PC-3 (cell line): Measurements from ENCODE around the gene ARVCF. TPM values are rescaled to one million over a fixed set of nuclear protein-coding genes. Genes with fewer than 3 reads are reported as not detected.

Source experiments
- ATAC-seq: fragments of 200-7000 bp; cut with Tn5 transposase; 2 replicates; pipeline ENCODE4 v1.9.1; 2020; ENCODE audit warnings: mild to moderate bottlenecking, moderate library complexity
- BruUV-seq: library from RNA; stranded (reverse); fragments of 400-500 nt; replicated peaks from 2 replicates; lab custom pipeline; 2021; lab: Mats Ljungman, UMichigan
- CTCF ChIA-PET: fragments of 300-600 bp; sonication (Branson Sonifier 250); formaldehyde crosslinking; loops from one replicate; lab custom pipeline; 2022; ENCODE audit warnings: antibody characterized with exemption; lab: Charles Lee
- POLR2A ChIA-PET: fragments of 300-600 bp; sonication (Branson Sonifier 250); formaldehyde crosslinking; loops from one replicate; lab custom pipeline; 2022; ENCODE audit warnings: antibody characterized with exemption; ENCODE audit not compliant: unreplicated experiment; lab: Charles Lee
- DNase-seq: peaks from one replicate; pipeline ENCODE4 v3.0.0-alpha.2; 2015
- H2AFZ ChIP-seq: fragments of 300-600 bp; sonication (generic); 2 replicates; pipeline ENCODE4 v1.6.0; 2016; ENCODE audit warnings: antibody characterized with exemption, low read length
- H3F3A ChIP-seq: fragments of 300-600 bp; sonication (generic); one replicate; pipeline ENCODE4 v1.6.0; 2017; ENCODE audit warnings: antibody characterized with exemption, low read length, control low read depth, mild to moderate bottlenecking; ENCODE audit not compliant: unreplicated experiment
- H3K27ac ChIP-seq: fragments of 300-600 bp; sonication (generic); 2 replicates; pipeline ENCODE4 v1.5.1; 2016; ENCODE audit warnings: mild to moderate bottlenecking, low read length
- H3K27me3 ChIP-seq: fragments of 300-600 bp; sonication (generic); 2 replicates; pipeline ENCODE4 v1.6.1; 2016; ENCODE audit warnings: low read length, mixed read lengths
- H3K36me3 ChIP-seq: fragments of 300-600 bp; sonication (generic); 2 replicates; pipeline ENCODE4 v1.6.1; 2016; ENCODE audit warnings: low read depth, mixed run types, low read length, mixed read lengths
- H3K4me1 ChIP-seq: fragments of 300-600 bp; sonication (generic); 2 replicates; pipeline ENCODE4 v1.5.1; 2016; ENCODE audit warnings: low read length; ENCODE audit not compliant: insufficient read depth
- H3K4me2 ChIP-seq: fragments of 300-600 bp; sonication (generic); 2 replicates; pipeline ENCODE4 v1.6.0; 2016; ENCODE audit warnings: low read length
- H3K4me3 ChIP-seq: fragments of 300-600 bp; sonication (generic); 2 replicates; pipeline ENCODE4 v1.5.1; 2016; ENCODE audit warnings: mild to moderate bottlenecking, low read length, mixed read lengths
- H3K79me2 ChIP-seq: fragments of 300-600 bp; sonication (generic); 2 replicates; pipeline ENCODE4 v1.6.1; 2017; ENCODE audit warnings: low read length, mixed read lengths
- H3K9ac ChIP-seq: fragments of 300-600 bp; sonication (generic); 2 replicates; pipeline ENCODE4 v1.6.0; 2016; ENCODE audit warnings: mild to moderate bottlenecking, low read length
- H3K9me2 ChIP-seq: fragments of 300-600 bp; sonication (generic); replicated peaks from 2 replicates; pipeline ENCODE4 v1.6.1; 2016; ENCODE audit warnings: mixed run types, low read length, mixed read lengths
- H3K9me3 ChIP-seq: fragments of 300-600 bp; sonication (generic); 2 replicates; pipeline ENCODE4 v1.6.1; 2016; ENCODE audit warnings: low read length, mixed read lengths
- H4K20me1 ChIP-seq: fragments of 300-600 bp; sonication (generic); 2 replicates; pipeline ENCODE4 v1.6.1; 2016; ENCODE audit warnings: low read length, mixed read lengths
- EZH2 ChIP-seq: fragments of 300-600 bp; sonication (generic); IDR thresholded peaks from one replicate; pipeline ENCODE4 v1.6.1; 2017; ENCODE audit warnings: antibody characterized with exemption, mild to moderate bottlenecking, low read length; ENCODE audit not compliant: unreplicated experiment
- EZH2phosphoT487 ChIP-seq: fragments of 300-600 bp; sonication (generic); IDR thresholded peaks from 2 replicates; pipeline ENCODE4 v1.6.1; 2018; ENCODE audit warnings: mild to moderate bottlenecking, antibody characterized with exemption, low read length, borderline replicate concordance
- intact Hi-C: fragments of 100-400 bp; cut with micrococcal nuclease; formaldehyde crosslinking; loops from 2 replicates; pipeline ENCODE4 v1.9.0; 2023
- total RNA-seq: library from RNA; depleted of rRNA; stranded (reverse); fragments of >200 nt; gene quantifications from 2 replicates; pipeline ENCODE4 v1.2.3, GENCODE V29; 2014
- TF ChIP-seq, protein P1 (sequence below): fragments of 300-600 bp; sonication (generic); conservative IDR thresholded peaks from 2 replicates; pipeline ENCODE4 v1.5.1; 2017; ENCODE audit warnings: antibody characterized with exemption, low read depth, mild to moderate bottlenecking, low read length

The ARVCF gene
- total RNA-seq, 1 experiment from 2014 or later = 20.0 TPM

DNA sequence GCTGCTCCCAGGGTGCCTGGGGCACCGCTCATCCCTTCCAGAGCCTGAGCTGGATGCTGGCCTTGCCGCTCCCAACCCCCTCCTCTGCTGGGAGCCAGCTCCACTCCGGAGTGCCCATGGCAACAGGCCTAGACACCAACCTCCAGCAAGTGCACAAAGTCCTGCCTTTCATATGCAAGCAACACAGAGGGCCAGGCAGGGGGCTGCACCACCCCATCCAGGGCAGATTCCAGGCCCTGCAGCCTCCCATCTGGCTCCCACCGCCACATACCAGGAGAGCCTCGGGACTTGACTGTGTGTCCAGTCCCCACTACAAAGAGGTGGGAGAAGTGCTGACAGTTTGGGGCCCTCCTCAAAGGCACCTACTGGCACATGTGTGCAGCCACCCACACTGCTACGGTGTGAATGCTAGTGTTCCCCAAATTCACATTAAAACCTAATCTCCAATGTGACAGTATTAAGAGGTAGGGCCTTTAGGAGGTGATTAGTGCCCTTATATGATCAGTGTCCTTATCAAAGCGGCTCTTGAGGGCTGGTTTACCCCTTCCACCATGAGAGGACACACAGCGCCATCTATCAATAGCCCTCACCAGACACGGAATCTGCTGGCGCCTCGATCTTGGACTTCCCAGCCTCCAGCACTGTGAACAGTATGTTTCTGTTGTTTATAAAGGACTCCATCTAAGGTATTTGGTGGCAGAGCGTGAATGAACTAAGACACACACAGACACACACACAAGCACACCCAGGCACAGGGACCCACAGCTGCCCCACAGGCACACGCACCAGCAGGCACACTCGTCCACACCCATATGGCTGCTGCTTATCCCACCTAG, 16.2 kb downstream of the ARVCF start:
- POLR2A ChIA-PET = no interaction called here
- Histone ChIP-seq H3K4me1 (no peaks in the 10 kb centered on the region), H3K9me2 (no peaks in the 10 kb centered on the region), H4K20me1 (no peaks in the 10 kb centered on the region), H3F3A (no peaks in the 10 kb centered on the region), H3K4me2 (no peak overlapping the region), H3K27me3 (no peaks in the 10 kb centered on the region), H3K9ac (no peak overlapping the region), H3K79me2 (no peaks in the 10 kb centered on the region), H3K36me3 (0 out of 2 replicates have a peak, but pooled peaks cover 3% of the 10 kb centered on the region), H2AFZ (no peak overlapping the region), H3K4me3 (no peak overlapping the region), H3K27ac (no peak overlapping the region), H3K9me3 (peaks cover 6% of the 10 kb centered on the region; the same call in 1 of the 2 replicates)
- CTCF ChIA-PET = no interaction called here
- BruUV-seq = no TSS peak
- DNase-seq (no peak), ATAC-seq (no peak)
- intact Hi-C loops = no loop called here
- TF ChIP-seq EZH2phosphoT487 (no peak), EZH2 (no peak)
- TF ChIP-seq, protein P1, sequence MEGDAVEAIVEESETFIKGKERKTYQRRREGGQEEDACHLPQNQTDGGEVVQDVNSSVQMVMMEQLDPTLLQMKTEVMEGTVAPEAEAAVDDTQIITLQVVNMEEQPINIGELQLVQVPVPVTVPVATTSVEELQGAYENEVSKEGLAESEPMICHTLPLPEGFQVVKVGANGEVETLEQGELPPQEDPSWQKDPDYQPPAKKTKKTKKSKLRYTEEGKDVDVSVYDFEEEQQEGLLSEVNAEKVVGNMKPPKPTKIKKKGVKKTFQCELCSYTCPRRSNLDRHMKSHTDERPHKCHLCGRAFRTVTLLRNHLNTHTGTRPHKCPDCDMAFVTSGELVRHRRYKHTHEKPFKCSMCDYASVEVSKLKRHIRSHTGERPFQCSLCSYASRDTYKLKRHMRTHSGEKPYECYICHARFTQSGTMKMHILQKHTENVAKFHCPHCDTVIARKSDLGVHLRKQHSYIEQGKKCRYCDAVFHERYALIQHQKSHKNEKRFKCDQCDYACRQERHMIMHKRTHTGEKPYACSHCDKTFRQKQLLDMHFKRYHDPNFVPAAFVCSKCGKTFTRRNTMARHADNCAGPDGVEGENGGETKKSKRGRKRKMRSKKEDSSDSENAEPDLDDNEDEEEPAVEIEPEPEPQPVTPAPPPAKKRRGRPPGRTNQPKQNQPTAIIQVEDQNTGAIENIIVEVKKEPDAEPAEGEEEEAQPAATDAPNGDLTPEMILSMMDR = no peak

DNA sequence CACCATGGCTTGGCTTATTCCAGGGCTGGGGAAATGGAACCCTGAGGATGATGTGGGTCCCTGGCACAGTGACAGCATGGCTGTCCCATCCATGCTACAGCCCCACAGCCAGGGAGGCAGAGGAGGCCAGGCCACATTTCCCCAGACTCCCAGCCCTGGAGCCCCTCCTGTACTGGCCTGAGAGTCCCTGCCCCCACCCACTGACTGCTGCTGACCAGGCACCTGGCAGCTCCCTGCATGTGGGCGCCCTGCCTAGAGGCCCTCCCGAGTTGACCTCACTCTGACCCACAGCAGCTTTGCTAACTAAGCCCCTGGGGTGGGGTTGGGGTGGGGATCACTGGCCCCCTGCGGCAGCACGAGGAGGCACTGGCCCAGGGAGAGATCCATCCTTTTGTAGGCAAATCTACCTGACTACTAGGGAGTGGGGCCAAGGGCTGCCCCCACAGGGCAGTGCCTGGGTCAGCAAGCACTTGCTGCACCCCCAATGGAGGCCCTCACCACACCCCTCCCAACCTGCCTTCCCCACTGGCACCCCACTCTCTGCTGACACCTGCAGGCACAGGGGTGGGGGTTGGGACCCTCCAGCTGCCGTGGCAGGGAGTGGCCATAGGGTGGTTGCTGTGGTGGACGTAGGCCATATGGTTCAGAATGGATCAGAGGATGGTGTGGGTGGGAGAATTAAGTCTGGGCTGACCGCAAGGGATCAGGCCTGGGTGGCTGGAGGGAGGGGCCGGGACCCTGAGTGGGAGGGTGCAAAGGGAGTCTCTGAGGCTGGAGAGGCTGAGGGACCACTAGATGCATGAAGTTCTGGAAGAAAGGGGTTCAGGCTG, 17.4 kb downstream of the ARVCF start:
- Histone ChIP-seq H3K4me3 (no peak overlapping the region), H3K9me3 (peaks cover 6% of the 10 kb centered on the region; the same call in 1 of the 2 replicates), H3K4me2 (no peak overlapping the region), H3F3A (no peaks in the 10 kb centered on the region), H3K79me2 (no peaks in the 10 kb centered on the region), H3K9me2 (no peaks in the 10 kb centered on the region), H3K27me3 (no peaks in the 10 kb centered on the region), H3K4me1 (no peaks in the 10 kb centered on the region), H4K20me1 (no peaks in the 10 kb centered on the region), H3K36me3 (0 out of 2 replicates have a peak, but pooled peaks cover 3% of the 10 kb centered on the region), H3K9ac (no peak overlapping the region), H3K27ac (no peak overlapping the region), H2AFZ (no peak overlapping the region)
- intact Hi-C loops = no loop called here
- ChIA-PET POLR2A (no interaction called here), CTCF (no interaction called here)
- TF ChIP-seq EZH2 = no peak
- TF ChIP-seq, protein P1 = no peak
- no peak for TF ChIP-seq EZH2phosphoT487
- ATAC-seq (no peak), DNase-seq (no peak)
- no TSS peak for BruUV-seq
